SK-N-SH (cell line): ENCODE data around the gene TSPAN14.

ENCODE experiments used
- ELF1 ChIP-seq: IDR thresholded peaks from 2 replicates; pipeline ENCODE4 v1.4.0; 2012
- JUND ChIP-seq: IDR thresholded peaks from 2 replicates; pipeline ENCODE4 v1.4.0; 2012
- MXI1 ChIP-seq: IDR thresholded peaks from 2 replicates; pipeline ENCODE4 v1.6.1; 2012; ENCODE audit warnings: mild to moderate bottlenecking, low read depth, low read length, improper control_type of control experiment
- POLR2AphosphoS5 ChIP-seq: IDR thresholded peaks from 2 replicates; pipeline ENCODE4 v1.6.1; 2012; ENCODE audit warnings: low read depth, low read length
- TCF12 ChIP-seq: IDR thresholded peaks from 2 replicates; pipeline ENCODE4 v1.4.0; 2012
- TF ChIP-seq, protein P1 (sequence below): fragments of 200-600 bp; sonication (generic); IDR thresholded peaks from 2 replicates; pipeline ENCODE4 v1.6.1; 2017; ENCODE audit warnings: antibody characterized with exemption, mild to moderate bottlenecking, moderate library complexity
- TF ChIP-seq, protein P2 (sequence below): IDR thresholded peaks from 2 replicates; pipeline ENCODE4 v1.4.0; 2012; ENCODE audit warnings: low read depth, borderline replicate concordance

DNA sequence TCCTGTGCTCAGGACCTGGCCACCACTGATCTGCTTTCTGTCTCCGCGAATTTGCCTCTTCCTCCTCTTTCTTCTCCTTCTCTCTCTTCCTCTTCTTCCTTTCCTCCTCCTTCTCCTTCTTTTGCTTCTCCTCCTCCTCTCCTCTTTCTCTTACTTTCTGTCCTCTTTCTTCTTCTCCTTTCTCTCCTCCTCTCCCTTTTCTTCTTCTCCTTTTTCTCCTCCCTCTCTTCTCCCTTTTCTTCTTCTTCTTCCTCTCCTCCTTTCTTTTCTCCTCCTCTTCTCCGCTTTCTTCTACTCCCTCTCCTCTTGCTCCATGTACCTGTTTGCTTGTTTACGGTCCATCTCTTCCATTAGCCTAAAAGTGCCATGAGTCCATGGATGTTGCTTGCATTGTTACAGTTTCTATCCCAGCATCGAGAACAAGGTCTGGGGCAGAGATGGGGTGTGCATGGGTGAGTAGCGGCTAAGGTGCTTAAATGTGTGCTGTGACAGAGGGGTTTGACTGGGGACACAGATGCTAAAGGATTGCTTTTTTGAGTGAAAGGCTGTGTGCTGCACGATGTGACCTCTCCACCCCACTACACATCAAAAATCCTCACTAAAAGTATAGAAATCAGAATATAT, 91.3 kb downstream of the TSPAN14 start:
- TF ChIP-seq, protein P1, sequence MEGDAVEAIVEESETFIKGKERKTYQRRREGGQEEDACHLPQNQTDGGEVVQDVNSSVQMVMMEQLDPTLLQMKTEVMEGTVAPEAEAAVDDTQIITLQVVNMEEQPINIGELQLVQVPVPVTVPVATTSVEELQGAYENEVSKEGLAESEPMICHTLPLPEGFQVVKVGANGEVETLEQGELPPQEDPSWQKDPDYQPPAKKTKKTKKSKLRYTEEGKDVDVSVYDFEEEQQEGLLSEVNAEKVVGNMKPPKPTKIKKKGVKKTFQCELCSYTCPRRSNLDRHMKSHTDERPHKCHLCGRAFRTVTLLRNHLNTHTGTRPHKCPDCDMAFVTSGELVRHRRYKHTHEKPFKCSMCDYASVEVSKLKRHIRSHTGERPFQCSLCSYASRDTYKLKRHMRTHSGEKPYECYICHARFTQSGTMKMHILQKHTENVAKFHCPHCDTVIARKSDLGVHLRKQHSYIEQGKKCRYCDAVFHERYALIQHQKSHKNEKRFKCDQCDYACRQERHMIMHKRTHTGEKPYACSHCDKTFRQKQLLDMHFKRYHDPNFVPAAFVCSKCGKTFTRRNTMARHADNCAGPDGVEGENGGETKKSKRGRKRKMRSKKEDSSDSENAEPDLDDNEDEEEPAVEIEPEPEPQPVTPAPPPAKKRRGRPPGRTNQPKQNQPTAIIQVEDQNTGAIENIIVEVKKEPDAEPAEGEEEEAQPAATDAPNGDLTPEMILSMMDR, result no peak
- TF ChIP-seq POLR2AphosphoS5 (no peak), ELF1 (no peak), TCF12 (no peak), JUND (no peak), MXI1 (no peak)
- TF ChIP-seq, protein P2, sequence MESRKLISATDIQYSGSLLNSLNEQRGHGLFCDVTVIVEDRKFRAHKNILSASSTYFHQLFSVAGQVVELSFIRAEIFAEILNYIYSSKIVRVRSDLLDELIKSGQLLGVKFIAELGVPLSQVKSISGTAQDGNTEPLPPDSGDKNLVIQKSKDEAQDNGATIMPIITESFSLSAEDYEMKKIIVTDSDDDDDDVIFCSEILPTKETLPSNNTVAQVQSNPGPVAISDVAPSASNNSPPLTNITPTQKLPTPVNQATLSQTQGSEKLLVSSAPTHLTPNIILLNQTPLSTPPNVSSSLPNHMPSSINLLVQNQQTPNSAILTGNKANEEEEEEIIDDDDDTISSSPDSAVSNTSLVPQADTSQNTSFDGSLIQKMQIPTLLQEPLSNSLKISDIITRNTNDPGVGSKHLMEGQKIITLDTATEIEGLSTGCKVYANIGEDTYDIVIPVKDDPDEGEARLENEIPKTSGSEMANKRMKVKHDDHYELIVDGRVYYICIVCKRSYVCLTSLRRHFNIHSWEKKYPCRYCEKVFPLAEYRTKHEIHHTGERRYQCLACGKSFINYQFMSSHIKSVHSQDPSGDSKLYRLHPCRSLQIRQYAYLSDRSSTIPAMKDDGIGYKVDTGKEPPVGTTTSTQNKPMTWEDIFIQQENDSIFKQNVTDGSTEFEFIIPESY, result no peak
